Upper lobe of left lung (tissue), 6 donors: ENCODE results near the gene AVP. TPM values are rescaled to one million over a fixed set of nuclear protein-coding genes. Genes with fewer than 3 reads are reported as not detected.

ENCODE experiments used
- ATAC-seq, 2 donors: fragments of 200-7000 bp; cut with Tn5 transposase; one replicate each; pipeline ENCODE4 v1.9.1; 2022; ENCODE audit warnings: mild to moderate bottlenecking in 2 of 2, moderate library complexity in 2 of 2; ENCODE audit not compliant: low FRiP score in 2 of 2
- DNase-seq, 2 donors: peaks; one replicate each; pipeline ENCODE4 v3.0.0-alpha.2; 2019 to 2020
- H3K27ac ChIP-seq, 4 donors: fragments of 200-600 bp; sonication (generic); one replicate each; pipeline ENCODE4 v1.5.1; 2016 to 2019
- H3K27me3 ChIP-seq, 4 donors: fragments of 200-600 bp; sonication (generic); one replicate each; pipeline ENCODE4 v1.5.1; 2017 to 2019
- H3K36me3 ChIP-seq, 4 donors: fragments of 200-600 bp; sonication (generic); one replicate each; pipeline ENCODE4 v1.5.1; 2016 to 2019
- H3K4me1 ChIP-seq, 4 donors: fragments of 200-600 bp; sonication (generic); one replicate each; pipeline ENCODE4 v1.5.1; 2018 to 2019
- H3K4me3 ChIP-seq, 4 donors: fragments of 200-600 bp; sonication (generic); one replicate each; pipeline ENCODE4 v1.5.1; 2017 to 2019; ENCODE audit warnings: mild to moderate bottlenecking in 2 of 4, moderate library complexity in 1 of 4
- H3K9me3 ChIP-seq, 4 donors: fragments of 200-600 bp; sonication (generic); one replicate each; pipeline ENCODE4 v1.5.1; 2018 to 2019
- EP300 ChIP-seq, 4 donors: sonication (generic); formaldehyde crosslinking; IDR thresholded peaks; one replicate each; pipeline ENCODE4 v1.5.1; 2017; ENCODE audit warnings: antibody characterized with exemption in 4 of 4, control low read depth in 2 of 4
- POLR2A ChIP-seq, 4 donors: fragments of 450-650 bp; IDR thresholded peaks; one replicate each; pipeline ENCODE4 v1.5.1; 2016 to 2017; ENCODE audit warnings: antibody characterized with exemption in 4 of 4, mild to moderate bottlenecking in 2 of 4
- POLR2AphosphoS5 ChIP-seq, 2 donors: sonication (generic); formaldehyde crosslinking; IDR thresholded peaks; one replicate each; pipeline ENCODE4 v1.5.1; 2017; ENCODE audit warnings: antibody characterized with exemption in 2 of 2
- WGBS, 2 donors: methylation state at CpG; one replicate each; pipeline ENCODE4 v1.1.5; 2017 to 2018; 5-methylcytosine and 5-hydroxymethylcytosine counted together
- total RNA-seq, 6 donors: library from RNA; depleted of rRNA in 4 of 6; stranded (reverse); fragments of >200 nt in 4 of 6; gene quantifications; one replicate each; pipeline versions ENCODE4 v1.1.0 to v1.2.1, GENCODE V29; 2016 to 2021
- TF ChIP-seq, protein P1 (sequence below), 6 experiments: fragments of 450-650 bp in 4 of 6; fragments of 200-600 bp in 2 of 6; sonication (generic) in 2 of 6; IDR thresholded peaks; one replicate each; pipeline ENCODE4 v1.5.1; 2016 to 2019; ENCODE audit warnings: antibody characterized with exemption in 6 of 6
- donor health status: DM: no; HTN: no; CAD: no; lungs with moderate emphysema.
- donor health status: DM: no; HTN: yes; CAD: no; lungs with severe emphysema.

Gene AVP
- total RNA-seq, 6 donors from 2014 or later, result not detected

DNA sequence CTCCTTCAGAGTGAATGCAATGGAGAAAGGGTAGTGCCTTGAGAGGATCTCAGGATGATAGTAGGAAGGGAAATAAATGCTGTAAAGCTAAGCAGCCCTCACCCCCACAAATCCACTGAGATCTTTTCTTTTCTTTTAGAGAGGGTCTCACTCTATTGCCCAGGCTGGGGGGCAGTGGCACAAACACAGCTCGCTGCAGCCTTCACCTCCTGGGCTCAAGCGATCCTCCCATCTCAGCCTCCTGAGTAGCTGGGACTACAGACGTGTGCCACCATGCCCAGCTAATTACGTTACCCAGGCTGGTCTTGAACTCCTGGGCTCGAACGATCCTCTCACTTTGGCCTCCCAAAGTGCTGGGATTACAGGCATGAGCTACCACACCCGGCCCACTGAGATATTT, 16.0 kb upstream of the AVP start:
- Histone ChIP-seq H3K9me3 (no peaks in the 10 kb centered on the region), H3K4me3 (no peak overlapping the region), H3K27me3 (no peaks in the 10 kb centered on the region), H3K36me3 (no peaks in the 10 kb centered on the region), H3K4me1 (no peaks in the 10 kb centered on the region), H3K27ac (no peak overlapping the region)
- TF ChIP-seq POLR2A (IDR thresholded peaks at IDR 0.05), result no peak
- no peak for TF ChIP-seq EP300 (IDR thresholded peaks at IDR 0.05)
- TF ChIP-seq POLR2AphosphoS5 (IDR thresholded peaks at IDR 0.05), result no peak
- TF ChIP-seq, protein P1, sequence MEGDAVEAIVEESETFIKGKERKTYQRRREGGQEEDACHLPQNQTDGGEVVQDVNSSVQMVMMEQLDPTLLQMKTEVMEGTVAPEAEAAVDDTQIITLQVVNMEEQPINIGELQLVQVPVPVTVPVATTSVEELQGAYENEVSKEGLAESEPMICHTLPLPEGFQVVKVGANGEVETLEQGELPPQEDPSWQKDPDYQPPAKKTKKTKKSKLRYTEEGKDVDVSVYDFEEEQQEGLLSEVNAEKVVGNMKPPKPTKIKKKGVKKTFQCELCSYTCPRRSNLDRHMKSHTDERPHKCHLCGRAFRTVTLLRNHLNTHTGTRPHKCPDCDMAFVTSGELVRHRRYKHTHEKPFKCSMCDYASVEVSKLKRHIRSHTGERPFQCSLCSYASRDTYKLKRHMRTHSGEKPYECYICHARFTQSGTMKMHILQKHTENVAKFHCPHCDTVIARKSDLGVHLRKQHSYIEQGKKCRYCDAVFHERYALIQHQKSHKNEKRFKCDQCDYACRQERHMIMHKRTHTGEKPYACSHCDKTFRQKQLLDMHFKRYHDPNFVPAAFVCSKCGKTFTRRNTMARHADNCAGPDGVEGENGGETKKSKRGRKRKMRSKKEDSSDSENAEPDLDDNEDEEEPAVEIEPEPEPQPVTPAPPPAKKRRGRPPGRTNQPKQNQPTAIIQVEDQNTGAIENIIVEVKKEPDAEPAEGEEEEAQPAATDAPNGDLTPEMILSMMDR (IDR thresholded peaks at IDR 0.05), result no peak
- WGBS, 2 donors, result 85 to 90% methylated on average over 7 of the region's 7 CpGs
- ATAC-seq (no peak), DNase-seq (no peak)

DNA sequence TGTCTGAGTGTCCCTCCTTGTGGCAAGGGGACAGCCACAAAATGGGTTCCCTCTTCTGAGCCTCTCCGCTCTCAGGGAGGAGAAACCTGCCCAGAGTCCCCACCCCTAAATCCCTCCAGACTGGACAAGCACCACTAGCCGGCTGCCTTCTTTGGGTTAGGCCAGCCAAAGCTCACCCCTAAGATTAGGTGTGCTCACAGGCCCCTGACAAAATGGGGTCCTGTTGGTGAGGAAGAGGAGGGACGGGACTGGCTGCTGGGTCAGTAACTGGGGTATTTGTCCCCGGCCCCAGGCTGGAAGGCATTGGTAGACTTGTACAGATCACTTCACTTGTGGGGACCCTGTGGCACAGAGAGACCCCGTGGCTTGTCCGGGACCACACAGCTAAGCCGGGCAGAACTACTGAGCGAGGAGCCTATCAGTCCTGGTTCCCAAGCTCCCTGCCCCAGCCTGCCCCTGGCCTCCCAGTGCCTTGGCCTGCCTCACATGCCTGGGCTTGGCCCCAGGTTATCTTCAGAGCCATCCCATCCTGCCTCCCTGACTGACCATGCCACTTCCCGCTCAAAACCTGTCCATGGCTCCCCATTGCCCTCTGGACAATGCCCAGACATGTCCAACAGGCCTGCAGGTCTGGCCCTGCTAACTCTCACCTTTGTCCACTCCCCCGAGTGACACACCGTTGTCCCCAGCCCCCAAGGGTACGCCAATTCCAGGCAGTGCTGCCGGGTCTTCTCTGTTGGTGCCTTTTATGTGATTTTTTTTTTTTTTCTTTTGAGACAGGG, 10.5 kb upstream of the AVP start:
- H3K4me1 ChIP-seq, result peaks cover 0 to 14% (median 10%) of the 10 kb centered on the region in 4 donors
- WGBS, 2 donors, result 91 to 93% methylated on average over 9 to 13 of the region's 13 CpGs
- no peak overlapping the region for H3K27ac ChIP-seq
- no peaks in the 10 kb centered on the region for H3K36me3 ChIP-seq
- H3K27me3 ChIP-seq, result peaks cover 0 to 20% (median 8%) of the 10 kb centered on the region in 4 donors
- H3K9me3 ChIP-seq, result no peaks in the 10 kb centered on the region
- TF ChIP-seq, protein P1 (IDR thresholded peaks at IDR 0.05), result no peak
- TF ChIP-seq POLR2A (IDR thresholded peaks at IDR 0.05) (no peak), POLR2AphosphoS5 (IDR thresholded peaks at IDR 0.05) (no peak), EP300 (IDR thresholded peaks at IDR 0.05) (no peak)
- DNase-seq (no peak), ATAC-seq (peak in 1 of 2 donors; percentile 65)
- H3K4me3 ChIP-seq, result no peak overlapping the region

DNA sequence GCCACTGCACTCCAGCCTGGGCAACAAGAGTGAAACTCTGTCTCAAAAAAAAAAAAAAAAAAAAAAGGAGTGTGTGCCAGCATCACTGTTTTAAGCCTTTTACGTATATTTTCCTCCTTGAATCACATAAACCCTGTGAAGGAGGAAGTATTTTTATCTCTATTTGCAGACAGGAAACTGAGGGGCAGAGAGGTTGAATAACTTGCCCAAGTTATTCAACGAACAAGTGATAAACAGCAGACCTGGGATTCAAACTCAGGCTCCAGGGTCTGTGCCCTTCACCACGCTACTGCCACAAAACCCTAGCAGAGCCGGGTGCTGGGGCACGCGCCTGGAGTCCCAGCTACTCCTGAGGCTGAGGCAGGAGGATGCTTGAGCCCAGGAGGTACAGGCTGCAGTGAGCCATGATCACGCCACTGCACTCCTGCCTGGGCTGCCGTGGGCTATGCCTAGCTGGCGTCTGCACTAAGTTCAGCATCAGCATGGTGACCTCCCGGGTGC, 9.4 kb upstream of the AVP start:
- DNase-seq (peak in 1 of 2 donors; percentile 51), ATAC-seq (no peak)
- 37 to 47% methylated on average over 10 of the region's 10 CpGs for WGBS, 2 donors
- no peaks in the 10 kb centered on the region for H3K36me3 ChIP-seq
- H3K27me3 ChIP-seq, result peaks cover 0 to 20% (median 8%) of the 10 kb centered on the region in 4 donors
- H3K9me3 ChIP-seq, result no peaks in the 10 kb centered on the region
- H3K4me1 ChIP-seq, result peaks cover 0 to 14% (median 10%) of the 10 kb centered on the region in 4 donors
- no peak for TF ChIP-seq POLR2AphosphoS5 (IDR thresholded peaks at IDR 0.05)
- no peak for TF ChIP-seq EP300 (IDR thresholded peaks at IDR 0.05)
- TF ChIP-seq, protein P1 (IDR thresholded peaks at IDR 0.05), result no peak
- TF ChIP-seq POLR2A (IDR thresholded peaks at IDR 0.05), result no peak
- H3K27ac ChIP-seq, result no peak overlapping the region
- no peak overlapping the region for H3K4me3 ChIP-seq

DNA sequence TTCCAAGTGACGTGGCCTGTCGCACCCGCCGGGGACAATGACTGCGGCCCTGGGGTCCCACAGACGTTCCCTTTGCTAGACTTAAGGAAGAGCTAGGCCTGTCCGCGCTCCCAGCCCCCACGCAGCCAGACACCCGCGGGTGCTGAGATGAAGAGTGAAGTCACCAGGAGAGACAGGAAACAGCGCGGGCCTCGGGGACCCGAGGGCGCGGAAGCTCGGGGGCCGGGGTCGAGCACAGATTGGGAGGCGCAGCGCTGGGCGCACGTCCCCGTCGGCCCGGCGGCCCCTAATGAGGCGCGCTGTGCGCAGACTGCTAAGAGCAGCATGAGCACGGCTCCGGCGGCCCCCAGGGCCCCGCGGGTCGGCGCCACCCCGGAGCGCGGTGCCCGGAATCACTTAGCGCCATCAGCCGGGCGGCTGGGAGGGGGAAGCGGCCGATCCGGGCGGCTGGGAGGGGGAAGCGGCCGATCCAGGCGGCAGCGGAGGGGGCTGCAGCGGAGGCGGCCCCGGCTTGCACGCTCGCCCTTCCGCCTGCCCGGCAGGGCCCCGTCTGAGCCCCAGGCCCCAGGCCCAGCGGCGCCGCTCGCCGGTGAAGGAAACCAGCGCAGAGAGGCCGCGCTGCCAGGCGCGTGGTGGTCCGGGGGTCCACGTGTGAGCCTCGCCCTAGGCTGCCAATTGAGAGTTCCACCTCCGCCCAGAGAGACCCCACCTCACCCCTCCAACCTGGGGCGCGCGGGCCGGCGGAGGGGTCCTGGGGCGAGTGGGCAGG, 8.3 kb upstream of the AVP start:
- 7 to 24% methylated on average over 16 to 34 of the region's 81 CpGs for WGBS, 2 donors
- no peaks in the 10 kb centered on the region for H3K36me3 ChIP-seq
- H3K27me3 ChIP-seq, result peaks cover 0 to 20% (median 8%) of the 10 kb centered on the region in 4 donors
- DNase-seq, result peak in 1 of 2 donors; percentile 76
- H3K4me1 ChIP-seq, result peaks cover 0 to 14% (median 10%) of the 10 kb centered on the region in 4 donors
- peak overlapping the region in 3 of 4 donors; percentile 25 to 37 (median 31) for H3K4me3 ChIP-seq
- TF ChIP-seq POLR2A (IDR thresholded peaks at IDR 0.05), result no peak
- TF ChIP-seq, protein P1 (IDR thresholded peaks at IDR 0.05), result no peak
- no peak for TF ChIP-seq EP300 (IDR thresholded peaks at IDR 0.05)
- TF ChIP-seq POLR2AphosphoS5 (IDR thresholded peaks at IDR 0.05), result no peak
- H3K9me3 ChIP-seq, result no peaks in the 10 kb centered on the region
- peak in 1 of 2 donors; percentile 67 for ATAC-seq
- no peak overlapping the region for H3K27ac ChIP-seq
